GM12878 (cell line): Measurements from ENCODE around the gene BCLAF3. TPM values are rescaled to one million over a fixed set of nuclear protein-coding genes. Genes with fewer than 3 reads are reported as not detected.
A peak's percentile ranks its signal among the peaks of the same experiment; 100 is the strongest.

Experiments
- ATAC-seq: fragments of 200-7000 bp; cut with Tn5 transposase; 3 replicates; pipeline ENCODE4 v1.9.1; 2020; ENCODE audit warnings: mild to moderate bottlenecking, moderate library complexity
- BruUV-seq: library from RNA; stranded (reverse); fragments of 400-500 nt; replicated peaks from 2 replicates; lab custom pipeline; 2021; lab: Mats Ljungman, UMichigan
- CTCF ChIA-PET: fragments of 300-600 bp; sonication (Branson Sonifier 250); formaldehyde crosslinking; extraction: SDS; loops from one replicate; lab custom pipeline; 2021; ENCODE audit warnings: inconsistent platforms; lab: Yijun Ruan, JAX
- POLR2A ChIA-PET: fragments of 350-600 bp; formaldehyde crosslinking; extraction: SDS; loops from one replicate; lab custom pipeline; 2021; ENCODE audit warnings: inconsistent platforms; lab: Charles Lee
- RAD21 ChIA-PET: fragments of 300-600 bp; sonication (Branson Sonifier 250); formaldehyde crosslinking; loops from one replicate; lab custom pipeline; 2023; ENCODE audit warnings: antibody characterized with exemption; ENCODE audit not compliant: unreplicated experiment; lab: Charles Lee
- SMC1A ChIA-PET: fragments of 300-600 bp; sonication (Branson Sonifier 250); formaldehyde crosslinking; loops from one replicate; lab custom pipeline; 2023; ENCODE audit not compliant: unreplicated experiment, uncharacterized antibody; lab: Charles Lee
- DNase-seq: peaks from one replicate; pipeline ENCODE4 v3.0.0-alpha.2; 2011; ENCODE audit warnings: low read depth, low spot score
- FAIRE-seq: peaks from 3 replicates; lab custom pipeline; 2011; peaks lifted over from hg19 to GRCh38; lab: Jason Lieb, UNC
- H2AFZ ChIP-seq: 2 replicates; pipeline ENCODE4 v1.6.0; 2011; ENCODE audit warnings: low read depth, low read length, control low read depth; ENCODE audit not compliant: control insufficient read depth
- H3K27ac ChIP-seq: 2 replicates; pipeline ENCODE4 v1.5.1; 2011; ENCODE audit warnings: control low read depth; ENCODE audit not compliant: control insufficient read depth, insufficient read depth
- H3K27me3 ChIP-seq, 2 experiments: replicated peaks in 1 of 2; 2 replicates each; pipeline versions ENCODE4 v1.6.0 to v1.6.1; 2011; ENCODE audit warnings: low read length in 1 of 2; ENCODE audit not compliant: control insufficient read depth in 2 of 2, insufficient read depth in 2 of 2
- H3K36me3 ChIP-seq, 2 experiments: 2 replicates each; pipeline ENCODE4 v1.5.1; 2011; ENCODE audit warnings: low read length in 1 of 2; ENCODE audit not compliant: control insufficient read depth in 2 of 2, insufficient read depth in 2 of 2
- H3K4me1 ChIP-seq: 2 replicates; pipeline ENCODE4 v1.6.1; 2011; ENCODE audit warnings: mild to moderate bottlenecking, low read length, moderate library complexity, mixed read lengths; ENCODE audit not compliant: control insufficient read depth, insufficient read depth
- H3K4me2 ChIP-seq: 2 replicates; pipeline ENCODE4 v1.6.0; 2011; ENCODE audit warnings: control low read depth; ENCODE audit not compliant: control insufficient read depth, insufficient read depth
- H3K4me3 ChIP-seq: fragments of 200-600 bp; sonication (generic); 2 replicates; pipeline ENCODE4 v1.5.1; 2016
- H3K79me2 ChIP-seq: 2 replicates; pipeline ENCODE4 v1.6.0; 2011; ENCODE audit warnings: low read length; ENCODE audit not compliant: control insufficient read depth, insufficient read depth
- H3K9ac ChIP-seq: 2 replicates; pipeline ENCODE4 v1.8.0; 2011; ENCODE audit warnings: low read length, control low read depth, mixed read lengths; ENCODE audit not compliant: control insufficient read depth, insufficient read depth
- H3K9me3 ChIP-seq: replicated peaks from 3 replicates; pipeline ENCODE4 v1.5.1; 2011; ENCODE audit warnings: mild to moderate bottlenecking, low read length; ENCODE audit not compliant: control insufficient read depth, insufficient read depth
- H4K20me1 ChIP-seq: 2 replicates; pipeline ENCODE4 v1.6.0; 2011; ENCODE audit not compliant: control insufficient read depth, insufficient read depth
- ASH2L ChIP-seq: fragments of 300-600, 200-600 bp; sonication (generic); IDR thresholded peaks from 2 replicates; pipeline ENCODE4 v1.6.1; 2017; ENCODE audit warnings: low read depth, mild to moderate bottlenecking, borderline replicate concordance
- CEBPZ ChIP-seq: fragments of 150-350 bp; IDR thresholded peaks from 2 replicates; pipeline ENCODE4 v1.6.1; 2016; ENCODE audit warnings: low read depth, low read length
- EGR1 ChIP-seq, 2 experiments: IDR thresholded peaks; 1 replicate in 1 of 2; 2 replicates in 1 of 2; pipeline ENCODE4 v1.6.1; 2011 to 2012; ENCODE audit warnings: low read depth in 2 of 2, low read length in 2 of 2, borderline replicate concordance in 1 of 2, mild to moderate bottlenecking in 1 of 2, moderate library complexity in 1 of 2
- EP300 ChIP-seq, 2 experiments: fragments of 150-350 bp in 1 of 2; IDR thresholded peaks; 2 replicates each; pipeline ENCODE4 v1.6.1; 2011 to 2012; ENCODE audit warnings: low read depth in 2 of 2, low read length in 2 of 2, borderline replicate concordance in 1 of 2, improper control_type of control experiment in 1 of 2, inconsistent platforms in 1 of 2; ENCODE audit not compliant: control insufficient read depth in 1 of 2
- IKZF1 ChIP-seq: fragments of 450-650 bp; conservative IDR thresholded peaks from 2 replicates; pipeline ENCODE4 v1.6.1; 2017; ENCODE audit warnings: antibody characterized with exemption, mild to moderate bottlenecking
- JUNB ChIP-seq: IDR thresholded peaks from 2 replicates; pipeline ENCODE4 v1.6.1; 2016; ENCODE audit warnings: antibody characterized with exemption, mild to moderate bottlenecking
- MTA2 ChIP-seq: fragments of 450-650 bp; IDR thresholded peaks from 2 replicates; pipeline ENCODE4 v1.6.1; 2016; ENCODE audit warnings: low read depth, mild to moderate bottlenecking, moderate library complexity
- MYB ChIP-seq: fragments of 150-350 bp; IDR thresholded peaks from 2 replicates; pipeline ENCODE4 v1.6.1; 2014; ENCODE audit warnings: mild to moderate bottlenecking, low read depth, low read length, borderline replicate concordance
- MYC ChIP-seq: IDR thresholded peaks from 2 replicates; pipeline ENCODE4 v1.6.1; 2011; ENCODE audit warnings: mild to moderate bottlenecking, low read length, moderate library complexity, inconsistent platforms; ENCODE audit not compliant: insufficient read depth, insufficient replicate concordance, insufficient read length, severe bottlenecking
- POLR2AphosphoS5 ChIP-seq: IDR thresholded peaks from 2 replicates; pipeline ENCODE4 v1.6.1; 2011; ENCODE audit warnings: mild to moderate bottlenecking, low read length, inconsistent platforms
- RAD51 ChIP-seq: fragments of 450-650 bp; IDR thresholded peaks from 2 replicates; pipeline ENCODE4 v1.6.1; 2016; ENCODE audit warnings: moderate library complexity, mild to moderate bottlenecking, inconsistent platforms
- SIX5 ChIP-seq: IDR thresholded peaks from 2 replicates; pipeline ENCODE4 v1.6.1; 2011; ENCODE audit warnings: mild to moderate bottlenecking, low read depth, low read length, moderate library complexity; ENCODE audit not compliant: severe bottlenecking
- SMAD5 ChIP-seq: IDR thresholded peaks from 2 replicates; pipeline ENCODE4 v1.6.1; 2016; ENCODE audit warnings: antibody characterized with exemption, low read depth
- SUZ12 ChIP-seq: fragments of 200-600 bp; sonication (generic); IDR thresholded peaks from one replicate; pipeline ENCODE4 v1.6.1; 2018; ENCODE audit warnings: antibody characterized with exemption, mild to moderate bottlenecking; ENCODE audit not compliant: unreplicated experiment
- USF2 ChIP-seq: IDR thresholded peaks from 2 replicates; pipeline ENCODE4 v1.6.1; 2011; ENCODE audit warnings: low read depth, low read length, improper control_type of control experiment, borderline replicate concordance
- ZSCAN29 ChIP-seq: fragments of 450-650 bp; IDR thresholded peaks from 2 replicates; pipeline ENCODE4 v1.6.1; 2017; ENCODE audit warnings: mild to moderate bottlenecking, moderate library complexity
- in situ Hi-C: fragments of 300-500 bp; cut with MboI; formaldehyde crosslinking; loops from 9 replicates; pipeline ENCODE4 v1.14.3; 2018; ENCODE audit warnings: mixed read lengths
- intact Hi-C: fragments of 100-400 bp; cut with micrococcal nuclease; formaldehyde crosslinking; loops from one replicate; pipeline ENCODE4 v1.14.2; 2022; ENCODE audit not compliant: unreplicated experiment
- polyA plus RNA-seq, 11 experiments: library from polyadenylated mRNA; depleted of rRNA in 4 of 11; unstranded in 6 of 11; stranded (reverse) in 5 of 11; fragments of >200 nt; fragmentation: Nextera tagmentation in 4 of 11; fragmentation: Illumina TruSeq in 1 of 11; extraction: Ambion mirVana in 4 of 11; extraction: Trizol in 1 of 11; gene quantifications; 1 replicate in 1 of 11; 2 replicates in 10 of 11; pipeline versions ENCODE4 v1.2.1 to v1.2.3, GENCODE V29; 2011 to 2016; ENCODE audit warnings: inconsistent platforms in 2 of 11, missing spikeins in 2 of 11, low read depth in 1 of 11
- total RNA-seq, 4 experiments: library from RNA; depleted of rRNA in 3 of 4; stranded (reverse); fragments of >200 nt in 3 of 4; fragmentation: Illumina TruSeq in 1 of 4; extraction: Trizol in 1 of 4; gene quantifications; 2 replicates each; pipeline versions ENCODE4 v1.2.1 to v1.2.3, GENCODE V29; 2013 to 2021
- TF ChIP-seq, protein P1 (sequence below): fragments of 450-650 bp; formaldehyde crosslinking; IDR thresholded peaks from 2 replicates; pipeline ENCODE4 v1.5.0; 2022; ENCODE audit warnings: mild to moderate bottlenecking, missing genetic modification characterization

The BCLAF3 gene
- total and polyA plus RNA-seq, 10 of the 15 experiments (the other 5 are each of a cell fraction or from before 2014, with no cell fraction given): 0.74 to 4.4 (median 2.6) TPM

DNA sequence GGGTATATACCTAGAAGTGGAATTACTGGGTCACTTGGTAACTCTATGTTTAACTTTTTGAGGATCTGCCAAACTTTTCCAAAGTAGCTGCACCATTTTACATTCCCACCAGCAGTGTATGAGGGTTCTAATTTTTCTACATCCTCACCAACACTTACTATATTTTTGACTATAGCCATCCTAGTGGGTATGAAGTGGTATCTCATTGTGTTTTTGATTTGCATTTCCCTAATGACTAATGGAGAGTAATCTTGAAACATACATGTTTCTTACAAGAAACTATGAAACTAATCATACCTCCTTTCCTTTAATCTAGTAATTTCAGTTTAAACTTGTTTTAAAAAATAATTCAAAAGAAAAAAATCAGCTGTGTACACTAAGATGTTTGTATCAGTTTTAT, 17.9 kb downstream of the BCLAF3 start:
- H3K79me2 ChIP-seq: no peaks in the 10 kb centered on the region
- SMC1A ChIA-PET: interaction anchor here (1.0 to 1.4 kb wide), 5 partner anchors 15 to 68 kb away, joined by 3 to 6 read pairs (median 3); no protein-coding TSS in a partner anchor
- no peaks in the 10 kb centered on the region; the same call in 1 of the 3 replicates for H3K9me3 ChIP-seq
- no peak overlapping the region for H3K4me2 ChIP-seq
- no peaks in the 10 kb centered on the region for H4K20me1 ChIP-seq
- FAIRE-seq (no peak), DNase-seq (no peak), ATAC-seq (peak; percentile 71)
- no peak overlapping the region for H3K9ac ChIP-seq
- no peak overlapping the region for H3K4me3 ChIP-seq
- no peak overlapping the region for H2AFZ ChIP-seq
- in situ Hi-C loops (no loop called here), intact Hi-C loops (no loop called here)
- BruUV-seq: no TSS peak
- RAD21 ChIA-PET: interaction anchor here (0.6 kb wide), 1 partner anchor 169 kb away, joined by 3 read pairs; no protein-coding TSS in a partner anchor
- no peaks in the 10 kb centered on the region for H3K4me1 ChIP-seq
- H3K27me3 ChIP-seq: no peaks in the 10 kb centered on the region
- CTCF ChIA-PET: interaction anchor here (1.0 kb wide), 1 partner anchor 15 kb away, joined by 3 read pairs; no protein-coding TSS in a partner anchor
- no peak overlapping the region for H3K27ac ChIP-seq
- POLR2A ChIA-PET: no interaction called here
- H3K36me3 ChIP-seq: no peaks in the 10 kb centered on the region; a peak in 2 of 4 replicates
- TF ChIP-seq SMAD5 (no peak), ZSCAN29 (no peak), USF2 (no peak), IKZF1 (no peak), MYB (no peak), ASH2L (no peak), MYC (no peak), CEBPZ (no peak), MTA2 (no peak), EP300 (IDR thresholded peaks at IDR 0.05; ENCODE audit: borderline replicate concordance in 1 of 2, control insufficient read depth in 1 of 2, low read depth in 2 of 2, low read length in 2 of 2) (no peak), SIX5 (no peak), SUZ12 (no peak), RAD51 (no peak), JUNB (no peak), POLR2AphosphoS5 (no peak), EGR1 (IDR thresholded peaks at IDR 0.05; ENCODE audit: borderline replicate concordance in 1 of 2, low read depth in 2 of 2, low read length in 2 of 2) (no peak)
- TF ChIP-seq, protein P1, sequence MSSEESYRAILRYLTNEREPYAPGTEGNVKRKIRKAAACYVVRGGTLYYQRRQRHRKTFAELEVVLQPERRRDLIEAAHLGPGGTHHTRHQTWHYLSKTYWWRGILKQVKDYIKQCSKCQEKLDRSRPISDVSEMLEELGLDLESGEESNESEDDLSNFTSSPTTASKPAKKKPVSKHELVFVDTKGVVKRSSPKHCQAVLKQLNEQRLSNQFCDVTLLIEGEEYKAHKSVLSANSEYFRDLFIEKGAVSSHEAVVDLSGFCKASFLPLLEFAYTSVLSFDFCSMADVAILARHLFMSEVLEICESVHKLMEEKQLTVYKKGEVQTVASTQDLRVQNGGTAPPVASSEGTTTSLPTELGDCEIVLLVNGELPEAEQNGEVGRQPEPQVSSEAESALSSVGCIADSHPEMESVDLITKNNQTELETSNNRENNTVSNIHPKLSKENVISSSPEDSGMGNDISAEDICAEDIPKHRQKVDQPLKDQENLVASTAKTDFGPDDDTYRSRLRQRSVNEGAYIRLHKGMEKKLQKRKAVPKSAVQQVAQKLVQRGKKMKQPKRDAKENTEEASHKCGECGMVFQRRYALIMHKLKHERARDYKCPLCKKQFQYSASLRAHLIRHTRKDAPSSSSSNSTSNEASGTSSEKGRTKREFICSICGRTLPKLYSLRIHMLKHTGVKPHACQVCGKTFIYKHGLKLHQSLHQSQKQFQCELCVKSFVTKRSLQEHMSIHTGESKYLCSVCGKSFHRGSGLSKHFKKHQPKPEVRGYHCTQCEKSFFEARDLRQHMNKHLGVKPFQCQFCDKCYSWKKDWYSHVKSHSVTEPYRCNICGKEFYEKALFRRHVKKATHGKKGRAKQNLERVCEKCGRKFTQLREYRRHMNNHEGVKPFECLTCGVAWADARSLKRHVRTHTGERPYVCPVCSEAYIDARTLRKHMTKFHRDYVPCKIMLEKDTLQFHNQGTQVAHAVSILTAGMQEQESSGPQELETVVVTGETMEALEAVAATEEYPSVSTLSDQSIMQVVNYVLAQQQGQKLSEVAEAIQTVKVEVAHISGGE (CRISPR knock-in tag): no peak
